ENCODE measurements around the gene PSME3.
"Not testable (repeated sequence)": the region's sequence is repeated elsewhere in the genome, so short reads cannot be mapped to it uniquely, and the experiment has no call there.

Gene PSME3

DNA sequence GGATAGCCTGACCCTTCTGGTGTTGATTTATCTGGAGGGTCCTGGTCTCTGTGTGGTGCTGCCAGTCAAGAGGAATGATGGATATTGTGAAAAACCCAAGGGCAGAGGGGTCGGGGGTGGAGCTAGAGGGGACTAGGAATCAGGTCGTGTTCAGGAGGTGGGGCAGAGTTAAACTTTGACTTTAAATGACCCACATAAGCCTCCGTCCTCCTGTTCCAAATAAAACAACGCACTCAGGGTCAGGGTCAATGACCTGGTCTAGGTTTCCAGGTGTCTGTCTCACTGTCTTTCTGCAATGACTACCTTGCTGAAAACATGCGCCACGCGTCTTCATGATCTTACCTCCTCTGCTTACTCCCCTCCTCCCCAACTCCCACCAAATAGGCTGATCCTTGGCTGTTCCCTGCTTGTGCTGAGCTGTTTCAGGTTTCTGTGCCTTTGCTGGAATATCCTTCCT is 32.5 kb downstream of the PSME3 start:
- TF ChIP-seq, protein P1, sequence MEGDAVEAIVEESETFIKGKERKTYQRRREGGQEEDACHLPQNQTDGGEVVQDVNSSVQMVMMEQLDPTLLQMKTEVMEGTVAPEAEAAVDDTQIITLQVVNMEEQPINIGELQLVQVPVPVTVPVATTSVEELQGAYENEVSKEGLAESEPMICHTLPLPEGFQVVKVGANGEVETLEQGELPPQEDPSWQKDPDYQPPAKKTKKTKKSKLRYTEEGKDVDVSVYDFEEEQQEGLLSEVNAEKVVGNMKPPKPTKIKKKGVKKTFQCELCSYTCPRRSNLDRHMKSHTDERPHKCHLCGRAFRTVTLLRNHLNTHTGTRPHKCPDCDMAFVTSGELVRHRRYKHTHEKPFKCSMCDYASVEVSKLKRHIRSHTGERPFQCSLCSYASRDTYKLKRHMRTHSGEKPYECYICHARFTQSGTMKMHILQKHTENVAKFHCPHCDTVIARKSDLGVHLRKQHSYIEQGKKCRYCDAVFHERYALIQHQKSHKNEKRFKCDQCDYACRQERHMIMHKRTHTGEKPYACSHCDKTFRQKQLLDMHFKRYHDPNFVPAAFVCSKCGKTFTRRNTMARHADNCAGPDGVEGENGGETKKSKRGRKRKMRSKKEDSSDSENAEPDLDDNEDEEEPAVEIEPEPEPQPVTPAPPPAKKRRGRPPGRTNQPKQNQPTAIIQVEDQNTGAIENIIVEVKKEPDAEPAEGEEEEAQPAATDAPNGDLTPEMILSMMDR (IDR thresholded peaks at IDR 0.05; ENCODE audit: low read depth, low read length, missing control alignments), result no peak
- Histone ChIP-seq H3K36me3 (replicated peaks) (no peaks in the 10 kb centered on the region), H3K27me3 (replicated peaks) (no peaks in the 10 kb centered on the region), H3K4me3 (ENCODE audit: low read depth, low read length) (no peak overlapping the region), H3K27ac (no peak overlapping the region)
- no peak for DNase-seq
- in situ Hi-C loops (cut with HindIII; ENCODE audit: low pct_ligation_motif_present, low sequenced_read_pairs), result no loop called here

DNA sequence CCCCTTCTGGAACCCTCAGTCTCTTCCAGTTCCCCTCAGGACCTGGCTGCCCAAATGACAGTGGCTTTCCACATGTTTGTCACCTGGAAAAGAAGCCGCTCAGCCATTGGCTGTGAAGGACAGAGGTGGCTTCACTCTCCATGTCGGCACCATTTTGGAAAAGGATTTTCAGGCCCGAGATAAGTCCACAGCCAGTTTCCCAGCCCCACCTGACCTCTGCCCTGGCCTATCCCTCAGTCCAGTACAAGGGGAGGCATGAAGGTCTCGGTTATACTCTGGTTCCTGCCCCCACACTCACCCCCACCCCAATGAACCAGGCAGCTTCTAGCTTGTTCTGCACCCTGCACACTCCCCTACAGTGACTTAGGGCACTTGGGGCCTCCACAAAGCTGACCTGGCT is 33.0 kb downstream of the PSME3 start:
- no peak for DNase-seq
- TF ChIP-seq, protein P1 (IDR thresholded peaks at IDR 0.05; ENCODE audit: low read depth, low read length, missing control alignments), result no peak
- Histone ChIP-seq H3K36me3 (replicated peaks) (no peaks in the 10 kb centered on the region), H3K27me3 (replicated peaks) (no peaks in the 10 kb centered on the region), H3K27ac (no peak overlapping the region), H3K4me3 (ENCODE audit: low read depth, low read length) (no peak overlapping the region)
- in situ Hi-C loops (cut with HindIII; ENCODE audit: low pct_ligation_motif_present, low sequenced_read_pairs), result no loop called here

DNA sequence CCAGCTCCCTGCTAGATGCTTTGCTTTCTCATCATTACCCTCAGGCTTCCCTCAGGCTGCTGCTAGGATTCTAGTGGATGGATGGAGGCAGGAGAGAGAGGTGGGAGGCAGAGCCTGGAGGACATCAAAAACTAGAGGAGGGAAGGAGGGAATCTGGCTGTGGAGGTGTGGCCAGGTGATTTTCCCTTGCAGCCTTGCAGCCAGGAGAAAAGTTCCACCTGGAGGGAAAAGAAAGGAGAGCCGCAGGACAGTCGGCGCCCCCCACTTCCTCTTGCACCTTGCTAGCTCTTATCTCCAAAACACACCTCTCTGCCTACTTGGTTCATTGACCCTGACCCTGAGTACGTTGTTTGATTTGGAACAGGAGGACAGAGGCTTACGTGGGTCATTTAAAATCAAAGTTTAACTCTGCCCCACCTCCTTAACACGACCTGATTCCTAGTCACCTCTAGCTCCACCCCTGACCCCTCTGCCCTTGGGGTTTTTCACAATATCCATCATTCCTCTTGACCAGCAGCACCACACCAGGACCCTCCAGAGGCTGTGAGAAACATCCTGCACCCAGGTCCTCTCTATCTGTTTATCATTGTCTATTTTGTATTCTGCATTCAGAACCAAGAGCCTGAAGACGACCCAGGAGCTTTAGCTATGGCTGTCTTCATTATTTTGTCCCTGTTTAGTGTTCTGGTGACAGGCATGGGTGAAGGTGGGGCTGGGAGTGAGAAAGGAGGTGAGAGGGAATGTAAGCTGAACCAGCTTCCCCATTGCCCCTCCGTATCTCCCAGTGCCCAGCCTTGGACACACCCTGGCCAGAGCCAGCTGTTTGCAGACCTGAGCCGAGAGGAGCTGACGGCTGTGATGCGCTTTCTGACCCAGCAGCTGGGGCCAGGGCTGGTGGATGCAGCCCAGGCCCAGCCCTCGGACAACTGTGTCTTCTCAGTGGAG is 33.7 kb downstream of the PSME3 start:
- no peak overlapping the region for H3K4me3 ChIP-seq (ENCODE audit: low read depth, low read length)
- no peaks in the 10 kb centered on the region for H3K27me3 ChIP-seq (replicated peaks)
- no peaks in the 10 kb centered on the region for H3K36me3 ChIP-seq (replicated peaks)
- TF ChIP-seq, protein P1 (IDR thresholded peaks at IDR 0.05; ENCODE audit: low read depth, low read length, missing control alignments), result no peak
- DNase-seq, result no peak
- H3K27ac ChIP-seq, result no peak overlapping the region
- in situ Hi-C loops (cut with HindIII; ENCODE audit: low pct_ligation_motif_present, low sequenced_read_pairs), result no loop called here

DNA sequence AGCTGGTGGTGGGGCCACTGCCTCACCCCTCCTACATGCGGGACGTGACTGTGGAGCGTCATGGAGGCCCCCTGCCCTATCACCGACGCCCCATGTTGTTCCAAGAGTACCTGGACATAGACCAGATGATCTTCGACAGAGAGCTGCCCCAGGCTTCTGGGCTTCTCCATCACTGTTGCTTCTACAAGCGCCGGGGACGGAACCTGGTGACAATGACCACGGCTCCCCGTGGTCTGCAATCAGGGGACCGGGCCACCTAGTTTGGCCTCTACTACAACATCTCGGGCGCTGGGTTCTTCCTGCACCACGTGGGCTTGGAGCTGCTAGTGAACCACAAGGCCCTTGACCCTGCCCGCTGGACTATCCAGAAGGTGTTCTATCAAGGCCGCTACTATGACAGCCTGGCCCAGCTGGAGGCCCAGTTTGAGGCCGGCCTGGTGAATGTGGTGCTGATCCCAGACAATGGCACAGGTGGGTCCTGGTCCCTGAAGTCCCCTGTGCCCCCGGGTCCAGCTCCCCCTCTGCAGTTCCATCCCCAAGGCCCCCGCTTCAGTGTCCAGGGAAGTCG is 34.6 kb downstream of the PSME3 start:
- in situ Hi-C loops (cut with HindIII; ENCODE audit: low pct_ligation_motif_present, low sequenced_read_pairs); DNase-seq; H3K36me3 ChIP-seq (replicated peaks); H3K27me3 ChIP-seq (replicated peaks); H3K27ac ChIP-seq; H3K4me3 ChIP-seq (ENCODE audit: low read depth, low read length): not testable (repeated sequence)

DNA sequence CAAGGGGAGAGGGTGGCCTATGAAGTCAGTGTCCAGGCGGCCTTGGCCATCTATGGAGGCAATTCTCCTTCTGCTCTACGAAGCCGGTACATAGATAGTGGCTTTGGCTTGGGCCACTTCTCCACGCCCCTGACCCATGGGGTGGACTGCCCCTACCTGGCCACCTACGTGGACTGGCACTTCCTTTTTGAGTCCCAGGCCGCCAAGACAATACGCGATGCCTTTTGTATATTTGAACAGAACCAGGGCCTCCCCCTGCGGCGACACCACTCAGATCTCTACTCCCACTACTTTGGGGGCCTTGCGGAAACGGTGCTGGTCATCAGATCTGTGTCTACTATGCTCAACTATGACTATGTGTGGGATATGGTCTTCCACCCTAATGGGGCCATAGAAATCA is 35.1 kb downstream of the PSME3 start:
- no peaks in the 10 kb centered on the region for H3K27me3 ChIP-seq (replicated peaks)

DNA sequence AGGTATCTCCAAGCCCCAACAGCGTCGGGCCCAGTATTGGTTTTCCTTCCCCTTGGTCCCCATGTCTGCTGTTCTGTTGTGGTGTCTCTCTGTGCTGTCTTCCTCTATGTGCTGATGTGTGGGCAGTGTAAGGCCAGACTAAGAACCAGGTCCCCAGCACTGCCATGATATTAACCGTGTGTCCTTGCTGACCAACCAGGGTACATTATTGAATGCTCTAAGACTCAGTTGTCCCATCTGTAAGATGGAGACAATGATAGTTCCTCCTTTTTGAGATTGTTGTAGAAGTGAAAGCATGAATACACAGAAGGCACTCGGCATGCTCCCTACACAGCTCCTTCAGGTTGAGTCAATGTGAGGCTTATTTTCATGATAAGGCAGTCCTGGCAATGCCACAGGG is 38.5 kb downstream of the PSME3 start:
- Histone ChIP-seq H3K27ac (no peak overlapping the region), H3K36me3 (replicated peaks) (no peaks in the 10 kb centered on the region), H3K4me3 (ENCODE audit: low read depth, low read length) (no peak overlapping the region), H3K27me3 (replicated peaks) (peaks cover 2% of the 10 kb centered on the region)
- TF ChIP-seq, protein P1 (IDR thresholded peaks at IDR 0.05; ENCODE audit: low read depth, low read length, missing control alignments), result no peak
- in situ Hi-C loops (cut with HindIII; ENCODE audit: low pct_ligation_motif_present, low sequenced_read_pairs), result no loop called here
- no peak for DNase-seq

More for the DNA sequence above, 35.1 kb downstream of the PSME3 start:
- DNase-seq, result no peak
- Histone ChIP-seq H3K4me3 (ENCODE audit: low read depth, low read length) (no peak overlapping the region), H3K36me3 (replicated peaks) (no peaks in the 10 kb centered on the region), H3K27ac (no peak overlapping the region)
- TF ChIP-seq, protein P1 (IDR thresholded peaks at IDR 0.05; ENCODE audit: low read depth, low read length, missing control alignments), result no peak
- in situ Hi-C loops (cut with HindIII; ENCODE audit: low pct_ligation_motif_present, low sequenced_read_pairs), result no loop called here

Measured in brain microvascular endothelial cell (primary cell).